Measurements from ENCODE around the gene HHATL. TPM values are rescaled to one million over a fixed set of nuclear protein-coding genes. Genes with fewer than 3 reads are reported as not detected.

HHATL gene
- total RNA-seq, 1 donor from 2014 or later: 552 TPM

DNA sequence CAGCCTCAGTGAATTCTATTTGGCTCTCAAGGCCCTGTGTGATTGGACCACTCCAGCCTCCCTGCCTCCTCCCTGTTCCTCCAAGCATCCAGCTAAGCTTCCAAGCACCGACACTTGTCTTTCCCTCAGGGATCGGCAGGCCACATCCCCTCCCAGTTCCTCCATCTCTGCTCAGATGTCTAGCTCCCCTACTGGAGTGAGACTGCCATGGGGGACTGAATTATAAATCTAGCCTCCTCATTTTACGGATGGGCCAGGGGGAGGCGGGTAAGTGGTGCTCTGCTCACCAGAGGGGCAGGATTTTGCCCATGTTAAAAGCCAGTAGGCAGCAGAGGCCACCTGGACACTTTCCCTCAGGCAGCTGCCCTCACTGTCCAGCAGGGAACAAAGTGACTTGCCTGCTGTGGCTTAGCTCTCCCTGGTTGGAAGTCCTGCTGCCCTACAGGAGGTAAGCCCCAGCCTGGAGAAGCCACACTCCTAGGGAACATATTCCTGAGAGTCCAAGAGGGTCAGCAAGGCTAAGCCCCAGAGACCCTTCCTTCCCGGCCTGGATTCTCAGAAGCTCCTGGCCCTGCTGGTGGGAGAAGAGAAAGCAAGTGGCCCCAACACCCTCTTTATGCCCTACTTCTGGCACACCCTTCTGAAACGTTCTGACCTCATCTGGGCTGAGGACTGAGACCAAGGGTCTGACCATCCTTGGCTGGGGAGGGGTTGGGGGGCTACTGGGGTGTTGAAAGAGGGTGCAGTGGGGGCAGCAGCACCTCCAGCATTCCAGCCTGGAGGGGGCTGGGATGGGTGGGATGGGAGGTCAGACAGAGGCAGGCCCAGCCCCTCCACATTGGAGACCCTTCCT lies 9.1 kb upstream of the HHATL start:
- TF ChIP-seq, protein P1, sequence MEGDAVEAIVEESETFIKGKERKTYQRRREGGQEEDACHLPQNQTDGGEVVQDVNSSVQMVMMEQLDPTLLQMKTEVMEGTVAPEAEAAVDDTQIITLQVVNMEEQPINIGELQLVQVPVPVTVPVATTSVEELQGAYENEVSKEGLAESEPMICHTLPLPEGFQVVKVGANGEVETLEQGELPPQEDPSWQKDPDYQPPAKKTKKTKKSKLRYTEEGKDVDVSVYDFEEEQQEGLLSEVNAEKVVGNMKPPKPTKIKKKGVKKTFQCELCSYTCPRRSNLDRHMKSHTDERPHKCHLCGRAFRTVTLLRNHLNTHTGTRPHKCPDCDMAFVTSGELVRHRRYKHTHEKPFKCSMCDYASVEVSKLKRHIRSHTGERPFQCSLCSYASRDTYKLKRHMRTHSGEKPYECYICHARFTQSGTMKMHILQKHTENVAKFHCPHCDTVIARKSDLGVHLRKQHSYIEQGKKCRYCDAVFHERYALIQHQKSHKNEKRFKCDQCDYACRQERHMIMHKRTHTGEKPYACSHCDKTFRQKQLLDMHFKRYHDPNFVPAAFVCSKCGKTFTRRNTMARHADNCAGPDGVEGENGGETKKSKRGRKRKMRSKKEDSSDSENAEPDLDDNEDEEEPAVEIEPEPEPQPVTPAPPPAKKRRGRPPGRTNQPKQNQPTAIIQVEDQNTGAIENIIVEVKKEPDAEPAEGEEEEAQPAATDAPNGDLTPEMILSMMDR (IDR thresholded peaks at IDR 0.05; ENCODE audit: borderline replicate concordance): no peak
- DNase-seq: peak; percentile 5
- intact Hi-C loops (cut with micrococcal nuclease): no loop called here
- H3K36me3 ChIP-seq: no peaks in the 10 kb centered on the region
- H3K9me3 ChIP-seq (replicated peaks): no peaks in the 10 kb centered on the region
- no peaks in the 10 kb centered on the region for H3K27me3 ChIP-seq (ENCODE audit: low read depth)
- no peak overlapping the region for H3K27ac ChIP-seq (replicated peaks)
- H3K4me3 ChIP-seq: no peak overlapping the region
- peaks cover 2% of the 10 kb centered on the region for H3K4me1 ChIP-seq

DNA sequence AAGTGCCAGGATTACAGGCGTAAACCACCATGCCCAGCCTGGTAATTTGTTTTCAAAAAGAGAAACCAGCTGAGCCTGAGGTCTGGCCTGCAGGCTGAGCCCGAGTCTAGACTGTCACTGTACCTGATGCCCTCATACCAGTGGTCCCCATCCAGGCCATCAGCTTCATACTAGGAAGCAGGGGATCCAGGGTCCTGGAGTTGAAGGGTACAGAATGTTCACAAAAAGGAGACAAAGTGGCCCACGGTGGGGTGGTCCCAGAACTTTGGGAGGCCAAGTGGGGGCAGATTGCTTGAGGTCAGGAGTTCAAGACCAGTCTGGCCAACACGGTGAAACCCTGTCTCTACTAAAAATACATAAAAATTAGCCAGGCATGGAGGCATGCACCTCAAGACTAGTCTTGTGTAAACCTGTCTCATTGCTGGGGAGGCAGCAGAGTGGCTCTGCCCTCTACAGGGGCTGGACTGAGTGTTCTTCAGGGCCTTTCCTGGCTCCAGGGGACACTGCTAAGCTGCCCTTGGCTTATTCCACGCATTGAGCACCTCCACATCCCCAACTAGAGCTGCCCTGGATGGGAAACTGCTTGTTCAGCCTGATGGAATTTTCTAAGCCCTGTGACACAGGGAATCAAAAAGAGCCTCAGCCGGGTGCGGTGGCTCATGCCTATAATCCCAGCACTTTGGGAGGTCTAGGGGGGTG lies 7.9 kb upstream of the HHATL start:
- Histone ChIP-seq H3K27ac (replicated peaks) (no peak overlapping the region), H3K27me3 (ENCODE audit: low read depth) (no peaks in the 10 kb centered on the region), H3K4me3 (no peak overlapping the region), H3K4me1 (peaks cover 14% of the 10 kb centered on the region), H3K9me3 (replicated peaks) (no peaks in the 10 kb centered on the region), H3K36me3 (no peaks in the 10 kb centered on the region)
- DNase-seq: peak; percentile 2
- intact Hi-C loops (cut with micrococcal nuclease): no loop called here
- TF ChIP-seq, protein P1 (IDR thresholded peaks at IDR 0.05; ENCODE audit: borderline replicate concordance): no peak

GRCh38 chr3:42709621-42710020 lies 7.0 kb upstream of the HHATL start:
- peaks cover 23% of the 10 kb centered on the region for H3K4me1 ChIP-seq
- no peaks in the 10 kb centered on the region for H3K27me3 ChIP-seq (ENCODE audit: low read depth)
- intact Hi-C loops (cut with micrococcal nuclease): no loop called here
- no peaks in the 10 kb centered on the region for H3K36me3 ChIP-seq
- no peaks in the 10 kb centered on the region for H3K9me3 ChIP-seq (replicated peaks)
- DNase-seq: peak; percentile 2
- TF ChIP-seq, protein P1 (IDR thresholded peaks at IDR 0.05; ENCODE audit: borderline replicate concordance): no peak
- no peak overlapping the region for H3K4me3 ChIP-seq
- H3K27ac ChIP-seq (replicated peaks): no peak overlapping the region

- Histone ChIP-seq H3K4me1 (peaks cover 32% of the 10 kb centered on the region), H3K36me3 (no peaks in the 10 kb centered on the region), H3K4me3 (no peak overlapping the region), H3K27me3 (ENCODE audit: low read depth) (no peaks in the 10 kb centered on the region), H3K27ac (replicated peaks) (no peak overlapping the region), H3K9me3 (replicated peaks) (no peaks in the 10 kb centered on the region)
- TF ChIP-seq, protein P1 (IDR thresholded peaks at IDR 0.05; ENCODE audit: borderline replicate concordance): no peak
- no peak for DNase-seq
- intact Hi-C loops (cut with micrococcal nuclease): no loop called here
These were observed 6.1 kb upstream of the HHATL start for GRCh38 chr3:42708611-42709151.

- TF ChIP-seq, protein P1 (IDR thresholded peaks at IDR 0.05; ENCODE audit: borderline replicate concordance): no peak
- Histone ChIP-seq H3K27me3 (ENCODE audit: low read depth) (peaks cover under 1% of the 10 kb centered on the region), H3K36me3 (no peaks in the 10 kb centered on the region), H3K4me3 (no peak overlapping the region), H3K9me3 (replicated peaks) (no peaks in the 10 kb centered on the region), H3K4me1 (peaks cover 41% of the 10 kb centered on the region), H3K27ac (replicated peaks) (no peak overlapping the region)
- DNase-seq: no peak
- intact Hi-C loops (cut with micrococcal nuclease): no loop called here
These were observed 5.2 kb upstream of the HHATL start for GRCh38 chr3:42707620-42708355.
